Karpas-422 (cell line): ENCODE data around the gene TXLNA. TPM values are rescaled to one million over a fixed set of nuclear protein-coding genes. Genes with fewer than 3 reads are reported as not detected.
"Not testable (repeated sequence)": the region's sequence is repeated elsewhere in the genome, so short reads cannot be mapped to it uniquely, and the experiment has no call there.

Experiments used
- DNase-seq: peaks from one replicate; pipeline ENCODE4 v3.0.0-alpha.2; 2015
- H2AFZ ChIP-seq: fragments of 200-600 bp; sonication (generic); 2 replicates; pipeline ENCODE4 v1.6.1; 2014; ENCODE audit warnings: antibody characterized with exemption, low read length, mixed read lengths
- H3K27ac ChIP-seq: fragments of 200-600 bp; sonication (generic); 2 replicates; pipeline ENCODE4 v1.5.1; 2014; ENCODE audit warnings: mild to moderate bottlenecking, low read length, moderate library complexity
- H3K27me3 ChIP-seq: fragments of 200-600 bp; sonication (generic); 2 replicates; pipeline ENCODE4 v1.6.1; 2014; ENCODE audit warnings: low read length, mixed read lengths
- H3K36me3 ChIP-seq: fragments of 200-600 bp; sonication (generic); 2 replicates; pipeline ENCODE4 v1.6.1; 2014; ENCODE audit warnings: low read length, mixed read lengths; ENCODE audit not compliant: insufficient read depth
- H3K4me1 ChIP-seq: fragments of 200-600 bp; sonication (generic); 2 replicates; pipeline ENCODE4 v1.6.1; 2014; ENCODE audit warnings: mild to moderate bottlenecking, low read length, mixed read lengths
- H3K4me2 ChIP-seq: fragments of 200-600 bp; sonication (generic); 2 replicates; pipeline ENCODE4 v1.6.1; 2014; ENCODE audit warnings: low read length, low read depth, mild to moderate bottlenecking; ENCODE audit not compliant: poor library complexity, severe bottlenecking
- H3K4me3 ChIP-seq: fragments of 200-600 bp; sonication (generic); 2 replicates; pipeline ENCODE4 v1.5.1; 2014; ENCODE audit warnings: mild to moderate bottlenecking, antibody characterized with exemption, low read length, mixed read lengths
- H3K79me2 ChIP-seq: fragments of 200-600 bp; sonication (generic); 2 replicates; pipeline ENCODE4 v1.6.1; 2014; ENCODE audit warnings: mild to moderate bottlenecking, low read length, mixed read lengths
- H3K9ac ChIP-seq: fragments of 200-600 bp; sonication (generic); 2 replicates; pipeline ENCODE4 v1.6.0; 2014; ENCODE audit warnings: low read length
- H3K9me2 ChIP-seq: fragments of 200-600 bp; sonication (generic), shearing (Covaris generic); replicated peaks from 2 replicates; pipeline ENCODE4 v1.6.0; 2014; ENCODE audit warnings: mild to moderate bottlenecking, low read length, moderate library complexity; ENCODE audit not compliant: insufficient read depth
- H3K9me3 ChIP-seq: fragments of 300-700, 200-600 bp; sonication (generic); 2 replicates; pipeline ENCODE4 v1.6.1; 2014; ENCODE audit warnings: low read length, mixed read lengths
- H4K20me1 ChIP-seq: fragments of 200-600 bp; sonication (generic); 2 replicates; pipeline ENCODE4 v1.6.1; 2014; ENCODE audit warnings: mild to moderate bottlenecking, antibody characterized with exemption, low read length, low read depth; ENCODE audit not compliant: insufficient read depth
- total RNA-seq: library from RNA; depleted of rRNA; stranded (reverse); fragments of >200 nt; shearing (Covaris generic); gene quantifications from 2 replicates; pipeline ENCODE4 v1.2.3, GENCODE V29; 2014; ENCODE audit warnings: low replicate concordance; rRNA removed

Gene TXLNA
- total RNA-seq = 33.5 and 40.7 TPM in 2 replicates

GRCh38 chr1:32179443-32180185 lies at the start of gene TXLNA:
Gene TXLNA (plus strand): TSS chr1:32179675. CDS start chr1:32180346, 671 bp downstream.
- Histone ChIP-seq H3K79me2 (peaks cover 42% of the 10 kb centered on the region), H3K9me2 (no peaks in the 10 kb centered on the region), H2AFZ (peak within 1 kb of the TSS; percentile 64; the same call in 1 of the 2 replicates), H3K4me3 (peak within 1 kb of the TSS; percentile 84), H3K27ac (peak within 1 kb of the TSS; percentile 75), H3K9me3 (no peaks in the 10 kb centered on the region), H3K36me3 (peaks cover 22% of the 10 kb centered on the region), H3K4me2 (peak within 1 kb of the TSS; percentile 96), H3K9ac (peak within 1 kb of the TSS; percentile 84), H3K4me1 (peaks cover 29% of the 10 kb centered on the region), H4K20me1 (peaks cover 6% of the 10 kb centered on the region; the same call in 1 of the 2 replicates), H3K27me3 (no peaks in the 10 kb centered on the region)
- peak; percentile 97 for DNase-seq

- not testable (repeated sequence) for H3K9ac ChIP-seq, H3K4me3 ChIP-seq, H3K36me3 ChIP-seq, H3K9me2 ChIP-seq, DNase-seq, H2AFZ ChIP-seq, H3K9me3 ChIP-seq, H4K20me1 ChIP-seq, H3K27me3 ChIP-seq, H3K4me2 ChIP-seq, H3K4me1 ChIP-seq, H3K27ac ChIP-seq
- H3K79me2 ChIP-seq = peaks cover 92% of the 10 kb centered on the region
Measured at GRCh38 chr1:32133950-32134280, 45.6 kb upstream of the TXLNA start.

GRCh38 chr1:32137111-32137510 lies 42.4 kb upstream of the TXLNA start:
- H4K20me1 ChIP-seq = 0 out of 2 replicates have a peak, but pooled peaks cover 12% of the 10 kb centered on the region

GRCh38 chr1:32138965-32139364 lies 40.5 kb upstream of the TXLNA start:
- Histone ChIP-seq H3K79me2 (peaks cover 93% of the 10 kb centered on the region), H2AFZ (no peak overlapping the region), H3K4me2 (no peak overlapping the region), H3K27ac (no peak overlapping the region), H3K36me3 (0 out of 2 replicates have a peak, but pooled peaks cover 3% of the 10 kb centered on the region), H3K9ac (no peak overlapping the region), H3K27me3 (no peaks in the 10 kb centered on the region), H3K9me3 (no peaks in the 10 kb centered on the region), H3K9me2 (no peaks in the 10 kb centered on the region), H4K20me1 (0 out of 2 replicates have a peak, but pooled peaks cover 12% of the 10 kb centered on the region), H3K4me3 (no peak overlapping the region), H3K4me1 (peaks cover 13% of the 10 kb centered on the region)
- DNase-seq = no peak

More at GRCh38 chr1:32137111-32137510, 42.4 kb upstream of the TXLNA start:
- no peak for DNase-seq
- H3K36me3 ChIP-seq = 0 out of 2 replicates have a peak, but pooled peaks cover 3% of the 10 kb centered on the region
- H3K27me3 ChIP-seq = no peaks in the 10 kb centered on the region
- H3K27ac ChIP-seq = no peak overlapping the region
- no peaks in the 10 kb centered on the region for H3K9me2 ChIP-seq
- no peak overlapping the region for H3K4me3 ChIP-seq
- peaks cover 92% of the 10 kb centered on the region for H3K79me2 ChIP-seq
- H3K4me2 ChIP-seq = no peak overlapping the region
- no peak overlapping the region for H2AFZ ChIP-seq
- H3K4me1 ChIP-seq = peaks cover 13% of the 10 kb centered on the region
- no peak overlapping the region for H3K9ac ChIP-seq
- H3K9me3 ChIP-seq = no peaks in the 10 kb centered on the region

DNA sequence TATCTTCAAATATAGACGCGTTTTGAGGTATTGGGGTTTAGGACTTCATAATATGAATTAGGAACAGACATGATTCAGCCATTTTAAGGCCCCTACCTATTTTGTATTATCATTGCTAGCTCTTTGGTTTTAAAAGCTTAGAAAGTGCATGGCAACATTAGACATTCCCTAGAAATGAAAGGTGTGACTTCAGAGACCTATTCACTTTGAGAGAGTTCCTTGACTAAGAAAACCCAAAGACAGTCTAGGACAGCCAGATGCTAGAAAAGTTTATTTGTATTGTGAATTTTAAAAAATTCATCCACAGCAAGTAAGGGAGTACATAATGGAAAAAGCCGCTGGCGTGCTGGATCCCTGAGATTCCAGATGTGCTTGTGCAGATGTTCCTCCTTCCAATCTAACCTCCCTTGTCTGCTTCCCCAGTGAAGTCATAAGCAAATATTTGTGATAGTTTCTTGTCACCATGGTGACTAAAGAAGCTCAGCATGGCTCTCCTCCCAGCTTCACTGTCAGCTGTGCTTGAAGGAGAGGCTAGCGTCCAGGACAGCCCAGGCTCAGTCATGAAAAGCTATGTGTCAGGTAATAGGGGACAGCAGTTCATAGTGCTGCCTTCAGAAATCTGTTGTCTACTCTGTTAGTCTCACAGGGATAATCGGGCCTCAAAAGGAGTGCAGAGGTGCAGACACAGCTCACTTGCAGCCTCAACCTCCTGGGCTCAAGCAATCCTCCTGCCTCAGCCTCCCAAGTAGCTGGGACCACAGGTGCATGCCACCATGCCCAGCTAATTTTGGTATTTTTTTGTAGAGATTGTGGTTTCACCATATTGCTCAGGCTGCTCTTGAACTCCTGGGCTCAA lies 36.8 kb upstream of the TXLNA start:
- Histone ChIP-seq H4K20me1 (0 out of 2 replicates have a peak, but pooled peaks cover 12% of the 10 kb centered on the region), H3K9me2 (no peaks in the 10 kb centered on the region), H3K79me2 (peaks cover 93% of the 10 kb centered on the region), H3K4me2 (no peak overlapping the region), H3K9me3 (no peaks in the 10 kb centered on the region), H3K4me1 (peaks cover 13% of the 10 kb centered on the region), H3K27me3 (no peaks in the 10 kb centered on the region), H3K9ac (no peak overlapping the region), H2AFZ (no peak overlapping the region), H3K4me3 (no peak overlapping the region), H3K36me3 (peaks cover 16% of the 10 kb centered on the region), H3K27ac (no peak overlapping the region)
- peak; percentile 59 for DNase-seq

DNA sequence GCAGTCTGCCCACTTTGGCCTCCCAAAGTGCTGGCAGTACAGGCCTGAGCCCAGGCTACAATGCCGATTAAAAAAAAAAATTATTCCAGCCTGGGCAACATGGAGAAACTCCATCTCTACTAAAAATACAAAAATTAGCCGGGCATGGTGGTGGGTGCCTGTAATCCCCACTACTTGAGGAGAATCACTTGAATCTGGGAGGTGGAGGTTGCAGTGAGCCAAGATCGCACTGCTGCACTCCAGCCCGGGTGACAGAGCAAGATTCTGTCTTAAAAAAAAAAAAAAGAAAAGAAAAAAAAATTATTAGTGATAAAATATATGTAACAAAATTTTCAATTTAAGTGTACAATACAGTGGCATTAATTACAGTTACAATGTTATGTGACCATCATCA lies 36.2 kb upstream of the TXLNA start:
- Histone ChIP-seq H3K36me3 (peaks cover 22% of the 10 kb centered on the region), H3K4me1 (peaks cover 13% of the 10 kb centered on the region), H4K20me1 (0 out of 2 replicates have a peak, but pooled peaks cover 12% of the 10 kb centered on the region), H3K79me2 (peaks cover 95% of the 10 kb centered on the region)
- not testable (repeated sequence) for H2AFZ ChIP-seq, H3K9me2 ChIP-seq, DNase-seq, H3K9ac ChIP-seq, H3K27ac ChIP-seq, H3K4me3 ChIP-seq, H3K27me3 ChIP-seq, H3K9me3 ChIP-seq, H3K4me2 ChIP-seq

DNA sequence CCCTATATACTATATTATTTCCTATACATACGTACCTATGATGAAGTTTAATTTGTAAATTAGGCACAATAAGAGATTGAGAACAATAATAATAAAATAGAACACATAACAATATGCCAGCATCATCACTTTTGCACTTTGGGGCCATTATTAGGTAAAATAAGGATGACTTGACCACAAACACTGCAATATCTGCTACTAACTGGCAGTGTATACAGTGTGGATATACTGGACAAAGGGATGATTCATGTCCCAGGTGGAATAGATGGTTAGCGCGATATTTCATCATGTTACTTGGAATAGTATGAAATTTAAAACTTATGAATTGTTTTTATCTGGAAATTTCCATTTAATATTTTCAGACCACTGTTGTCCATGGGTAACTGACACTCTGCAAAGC lies 35.4 kb upstream of the TXLNA start:
- Histone ChIP-seq H3K9me2 (no peaks in the 10 kb centered on the region), H3K36me3 (peaks cover 28% of the 10 kb centered on the region), H2AFZ (no peak overlapping the region), H3K9ac (no peak overlapping the region), H3K4me1 (peaks cover 10% of the 10 kb centered on the region), H3K4me3 (no peak overlapping the region), H3K79me2 (peaks cover 95% of the 10 kb centered on the region), H3K27ac (no peak overlapping the region), H3K27me3 (no peaks in the 10 kb centered on the region), H4K20me1 (0 out of 2 replicates have a peak, but pooled peaks cover 5% of the 10 kb centered on the region), H3K4me2 (no peak overlapping the region), H3K9me3 (peaks cover 4% of the 10 kb centered on the region)
- no peak for DNase-seq

- Histone ChIP-seq H3K79me2 (peaks cover 93% of the 10 kb centered on the region), H3K36me3 (peaks cover 30% of the 10 kb centered on the region)
- not testable (repeated sequence) for DNase-seq, H3K4me1 ChIP-seq, H3K9me3 ChIP-seq, H4K20me1 ChIP-seq, H3K4me2 ChIP-seq, H3K27ac ChIP-seq, H3K4me3 ChIP-seq, H2AFZ ChIP-seq, H3K27me3 ChIP-seq, H3K9ac ChIP-seq, H3K9me2 ChIP-seq
Measured at GRCh38 chr1:32147799-32148198, 31.7 kb upstream of the TXLNA start.
